Type B pancreatic cell (in vitro differentiated cells): ENCODE data around the gene TES. TPM values are rescaled to one million over a fixed set of nuclear protein-coding genes. Genes with fewer than 3 reads are reported as not detected.

ENCODE experiments used
- DNase-seq: peaks from one replicate; pipeline ENCODE4 v3.0.0; 2021; ENCODE audit warnings: mixed read lengths; ENCODE audit not compliant: unreplicated experiment; ENCODE audit errors: extremely low spot score
- H3K27ac Mint-ChIP-seq: 2 replicates; pipeline ENCODE4 v1.8.0; 2021; ENCODE audit warnings: mild to moderate bottlenecking, mixed read lengths
- H3K27me3 Mint-ChIP-seq: 2 replicates; pipeline ENCODE4 v1.8.0; 2021; ENCODE audit warnings: mixed read lengths
- H3K36me3 Mint-ChIP-seq: 2 replicates; pipeline ENCODE4 v1.8.0; 2021; ENCODE audit warnings: mixed read lengths
- H3K4me1 Mint-ChIP-seq: one replicate; pipeline ENCODE4 v1.8.0; 2021; ENCODE audit warnings: mixed read lengths; ENCODE audit not compliant: unreplicated experiment
- H3K4me3 Mint-ChIP-seq: 2 replicates; pipeline ENCODE4 v1.8.0; 2021; ENCODE audit warnings: mild to moderate bottlenecking, mixed read lengths
- H3K9me3 Mint-ChIP-seq: 2 replicates; pipeline ENCODE4 v1.8.0; 2021; ENCODE audit warnings: mixed read lengths
- CTCF ChIP-seq: fragments of 200-600 bp; sonication (generic); conservative IDR thresholded peaks from 2 replicates; pipeline ENCODE4 v1.5.0; 2021; ENCODE audit warnings: antibody characterized with exemption, mild to moderate bottlenecking
- total RNA-seq: library from RNA; stranded (reverse); gene quantifications from 2 replicates; pipeline ENCODE4 v1.2.1, GENCODE V29; 2021; ENCODE audit warnings: low replicate concordance

The TES gene
- total RNA-seq, 1 donor from 2014 or later, result 91.1 TPM

- Mint-ChIP-seq H3K4me3 (no peak overlapping the region), H3K9me3 (no peaks in the 10 kb centered on the region), H3K27ac (no peak overlapping the region), H3K27me3 (no peaks in the 10 kb centered on the region), H3K36me3 (no peaks in the 10 kb centered on the region), H3K4me1 (no peaks in the 10 kb centered on the region)
- DNase-seq, result no peak
- TF ChIP-seq CTCF, result no peak
These were observed 70.5 kb downstream of the TES start for GRCh38 chr7:116280803-116281202.

GRCh38 chr7:116283595-116284204 lies 73.4 kb downstream of the TES start:
- Mint-ChIP-seq H3K27ac (no peak overlapping the region), H3K27me3 (no peaks in the 10 kb centered on the region), H3K4me3 (no peak overlapping the region), H3K36me3 (no peaks in the 10 kb centered on the region), H3K4me1 (no peaks in the 10 kb centered on the region), H3K9me3 (no peaks in the 10 kb centered on the region)
- no peak for DNase-seq
- TF ChIP-seq CTCF, result no peak

- no peak overlapping the region for H3K27ac Mint-ChIP-seq
- no peak overlapping the region for H3K4me3 Mint-ChIP-seq
- H3K36me3 Mint-ChIP-seq, result no peaks in the 10 kb centered on the region
- no peaks in the 10 kb centered on the region for H3K27me3 Mint-ChIP-seq
- DNase-seq, result no peak
- H3K9me3 Mint-ChIP-seq, result no peaks in the 10 kb centered on the region
- no peaks in the 10 kb centered on the region for H3K4me1 Mint-ChIP-seq
- TF ChIP-seq CTCF, result no peak
These were observed 74.1 kb downstream of the TES start for GRCh38 chr7:116284390-116284789.

- Mint-ChIP-seq H3K27ac (no peak overlapping the region), H3K36me3 (no peaks in the 10 kb centered on the region), H3K4me1 (no peaks in the 10 kb centered on the region), H3K4me3 (no peak overlapping the region), H3K9me3 (no peaks in the 10 kb centered on the region), H3K27me3 (no peaks in the 10 kb centered on the region)
- DNase-seq, result no peak
- TF ChIP-seq CTCF, result no peak
These were observed 74.9 kb downstream of the TES start for GRCh38 chr7:116285252-116285651.

- no peak for DNase-seq
- no peak overlapping the region for H3K4me3 Mint-ChIP-seq
- no peak overlapping the region for H3K27ac Mint-ChIP-seq
- peaks cover 7% of the 10 kb centered on the region for H3K9me3 Mint-ChIP-seq
- no peaks in the 10 kb centered on the region for H3K27me3 Mint-ChIP-seq
- no peak for TF ChIP-seq CTCF
- no peaks in the 10 kb centered on the region for H3K4me1 Mint-ChIP-seq
- H3K36me3 Mint-ChIP-seq, result no peaks in the 10 kb centered on the region
These were observed 80.4 kb downstream of the TES start for GRCh38 chr7:116290740-116291139.

GRCh38 chr7:116291937-116292336 lies 81.6 kb downstream of the TES start:
- H3K27ac Mint-ChIP-seq, result no peak overlapping the region
- no peaks in the 10 kb centered on the region for H3K27me3 Mint-ChIP-seq
- no peak for DNase-seq
- TF ChIP-seq CTCF, result no peak
- no peaks in the 10 kb centered on the region for H3K36me3 Mint-ChIP-seq
- peaks cover 11% of the 10 kb centered on the region for H3K9me3 Mint-ChIP-seq
- no peak overlapping the region for H3K4me3 Mint-ChIP-seq
- H3K4me1 Mint-ChIP-seq, result no peaks in the 10 kb centered on the region
